HG02642 (cell line): ENCODE measurements around the gene ANGPTL7.
"Not testable (repeated sequence)": the region's sequence is repeated elsewhere in the genome, so short reads cannot be mapped to it uniquely, and the experiment has no call there.

Source experiments
- ATAC-seq: cut with Tn5 transposase; IDR thresholded peaks from one replicate; pipeline ENCODE4 v1.9.1; 2021; ENCODE audit warnings: mild to moderate bottlenecking; ENCODE audit not compliant: unreplicated experiment, poor library complexity

Gene ANGPTL7

GRCh38 chr1:11168731-11169130 lies 20.4 kb upstream of the ANGPTL7 start:
- no peak for ATAC-seq

GRCh38 chr1:11169202-11169601 lies 20.0 kb upstream of the ANGPTL7 start:
- no peak for ATAC-seq

GRCh38 chr1:11170102-11170501 lies 19.1 kb upstream of the ANGPTL7 start:
- no peak for ATAC-seq

- ATAC-seq = no peak
These were observed 14.8 kb upstream of the ANGPTL7 start for GRCh38 chr1:11174261-11174942.

- no peak for ATAC-seq
These were observed 13.7 kb upstream of the ANGPTL7 start for GRCh38 chr1:11175461-11175860.

GRCh38 chr1:11176081-11176706 lies 13.0 kb upstream of the ANGPTL7 start:
- no peak for ATAC-seq

- no peak for ATAC-seq
These were observed 10.8 kb upstream of the ANGPTL7 start for GRCh38 chr1:11178021-11179015.

GRCh38 chr1:11179125-11179524 lies 10.0 kb upstream of the ANGPTL7 start:
- no peak for ATAC-seq

- ATAC-seq = not testable (repeated sequence)
These were observed 9.4 kb upstream of the ANGPTL7 start for GRCh38 chr1:11179749-11180148.

GRCh38 chr1:11180342-11180744 lies 8.8 kb upstream of the ANGPTL7 start:
- ATAC-seq = no peak

GRCh38 chr1:11182884-11183283 lies 6.3 kb upstream of the ANGPTL7 start:
- no peak for ATAC-seq

GRCh38 chr1:11184973-11185372 lies 4.2 kb upstream of the ANGPTL7 start:
- ATAC-seq = no peak

GRCh38 chr1:11187000-11187399 lies 2.2 kb upstream of the ANGPTL7 start:
- no peak for ATAC-seq

GRCh38 chr1:11187494-11187893 lies 1.7 kb upstream of the ANGPTL7 start:
- ATAC-seq = no peak

- no peak for ATAC-seq
These were observed 1.2 kb upstream of the ANGPTL7 start for GRCh38 chr1:11187931-11188330.

- no peak for ATAC-seq
These were observed 774 bp upstream of the ANGPTL7 start for GRCh38 chr1:11188381-11188780.

GRCh38 chr1:11193376-11193775 lies 4.2 kb downstream of the ANGPTL7 start:
- ATAC-seq = no peak

GRCh38 chr1:11194407-11195176 lies 5.4 kb downstream of the ANGPTL7 start:
- ATAC-seq = no peak

GRCh38 chr1:11196945-11197344 lies 7.8 kb downstream of the ANGPTL7 start:
- no peak for ATAC-seq

GRCh38 chr1:11197359-11197758 lies 8.2 kb downstream of the ANGPTL7 start:
- ATAC-seq = no peak
